Muscle layer of colon (tissue), 2 donors: ENCODE results near the gene ELANE.
"Not testable (repeated sequence)": the region's sequence is repeated elsewhere in the genome, so short reads cannot be mapped to it uniquely, and the experiment has no call there.

Experiments used
- H3K27ac ChIP-seq: one replicate; pipeline ENCODE4 v1.7.0; 2013; ENCODE audit warnings: low read depth, mild to moderate bottlenecking, low read length, moderate library complexity
- H3K27me3 ChIP-seq, 2 donors: one replicate each; pipeline ENCODE4 v1.7.0; 2013; ENCODE audit warnings: low read length in 2 of 2, mild to moderate bottlenecking in 2 of 2; ENCODE audit not compliant: insufficient read depth in 2 of 2, control insufficient read depth in 1 of 2
- H3K36me3 ChIP-seq: one replicate; pipeline ENCODE4 v1.7.0; 2013; ENCODE audit warnings: mild to moderate bottlenecking, low read length; ENCODE audit not compliant: insufficient read depth
- H3K4me1 ChIP-seq: one replicate; pipeline ENCODE4 v1.7.0; 2013; ENCODE audit warnings: mild to moderate bottlenecking, low read length; ENCODE audit not compliant: insufficient read depth
- H3K4me3 ChIP-seq, 2 donors: one replicate each; pipeline ENCODE4 v1.7.0; 2013; ENCODE audit warnings: low read length in 2 of 2, low read depth in 1 of 2, mild to moderate bottlenecking in 1 of 2, moderate library complexity in 1 of 2
- H3K9ac ChIP-seq: one replicate; pipeline ENCODE4 v1.7.0; 2013; ENCODE audit warnings: low read length
- H3K9me3 ChIP-seq: one replicate; pipeline ENCODE4 v1.7.0; 2013; ENCODE audit warnings: mild to moderate bottlenecking, low read length
- donor health status: abdominal sarcoma.
- donor health status: Adenocarcinoma of cecum.

The ELANE gene

GRCh38 chr19:829129-829758 is 22.9 kb upstream of the ELANE start:
- Histone ChIP-seq H3K4me1 (no peaks in the 10 kb centered on the region), H3K9ac (no peak overlapping the region), H3K4me3 (no peak overlapping the region), H3K27ac (no peak overlapping the region), H3K27me3 (peaks cover 0 to 28% of the 10 kb centered on the region in 2 donors), H3K9me3 (no peaks in the 10 kb centered on the region), H3K36me3 (no peaks in the 10 kb centered on the region)

GRCh38 chr19:831407-832369 is 20.4 kb upstream of the ELANE start:
- H3K4me3 ChIP-seq: no peak overlapping the region
- H3K9ac ChIP-seq: no peak overlapping the region
- H3K27me3 ChIP-seq: peaks cover 0 to 39% of the 10 kb centered on the region in 2 donors
- no peaks in the 10 kb centered on the region for H3K9me3 ChIP-seq
- H3K36me3 ChIP-seq: no peaks in the 10 kb centered on the region
- no peaks in the 10 kb centered on the region for H3K4me1 ChIP-seq
- H3K27ac ChIP-seq: no peak overlapping the region

DNA sequence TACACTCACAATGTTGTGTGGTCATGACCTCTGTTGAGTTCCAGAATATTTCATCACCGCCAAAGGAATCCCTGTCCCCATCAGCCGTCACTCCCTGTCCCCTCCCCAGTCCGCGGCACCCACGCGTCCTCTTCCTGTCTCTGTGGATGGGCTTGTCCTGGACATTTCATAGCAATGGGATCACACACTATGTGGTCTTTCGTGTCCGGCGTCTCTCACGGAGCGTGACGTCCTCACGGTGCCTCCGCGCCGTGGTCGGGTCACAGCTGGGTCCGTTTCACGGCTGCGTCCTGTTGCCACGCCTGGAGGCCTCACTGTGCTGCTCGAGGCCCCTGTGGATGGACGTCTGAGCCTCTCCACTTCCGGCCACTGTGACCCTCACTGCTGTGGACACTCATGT is 17.9 kb upstream of the ELANE start:
- Histone ChIP-seq H3K27ac (no peak overlapping the region), H3K4me1 (no peaks in the 10 kb centered on the region), H3K9ac (no peak overlapping the region), H3K36me3 (no peaks in the 10 kb centered on the region), H3K9me3 (no peaks in the 10 kb centered on the region), H3K4me3 (no peak overlapping the region), H3K27me3 (peaks cover 0 to 26% of the 10 kb centered on the region in 2 donors)

DNA sequence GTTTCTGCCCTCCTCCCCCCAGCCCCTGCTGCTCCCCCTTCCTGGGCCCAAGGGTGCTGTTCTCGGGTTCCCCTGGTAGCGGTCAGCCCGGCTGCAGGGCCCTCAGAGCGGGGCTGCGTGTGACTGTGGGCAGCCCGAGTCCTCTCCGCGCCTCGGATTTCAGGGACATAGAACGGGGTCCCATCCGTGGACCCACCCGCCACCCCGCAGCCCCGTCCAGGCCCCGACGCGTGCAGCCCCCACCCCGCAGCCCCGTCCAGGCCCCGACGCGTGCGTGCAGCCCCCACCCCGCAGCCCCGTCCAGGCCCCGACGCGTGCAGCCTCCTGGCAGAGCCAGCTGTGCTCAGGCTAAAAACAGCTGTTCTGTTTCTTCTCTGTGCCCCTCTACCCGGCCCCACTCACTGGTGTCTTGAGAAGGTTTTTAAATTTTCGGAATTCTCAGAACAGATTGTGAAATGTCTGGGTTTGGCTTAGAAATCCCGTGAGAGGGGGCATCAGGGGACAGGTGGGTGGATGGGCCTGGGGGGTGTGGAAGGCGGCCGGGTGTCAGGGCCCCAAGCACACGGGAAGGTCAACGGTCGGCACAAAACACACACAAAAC is 16.8 kb upstream of the ELANE start:
- no peak overlapping the region for H3K27ac ChIP-seq
- no peaks in the 10 kb centered on the region for H3K9me3 ChIP-seq
- no peak overlapping the region for H3K4me3 ChIP-seq
- H3K9ac ChIP-seq: no peak overlapping the region
- peaks cover 0 to 26% of the 10 kb centered on the region in 2 donors for H3K27me3 ChIP-seq
- H3K4me1 ChIP-seq: no peaks in the 10 kb centered on the region
- no peaks in the 10 kb centered on the region for H3K36me3 ChIP-seq

DNA sequence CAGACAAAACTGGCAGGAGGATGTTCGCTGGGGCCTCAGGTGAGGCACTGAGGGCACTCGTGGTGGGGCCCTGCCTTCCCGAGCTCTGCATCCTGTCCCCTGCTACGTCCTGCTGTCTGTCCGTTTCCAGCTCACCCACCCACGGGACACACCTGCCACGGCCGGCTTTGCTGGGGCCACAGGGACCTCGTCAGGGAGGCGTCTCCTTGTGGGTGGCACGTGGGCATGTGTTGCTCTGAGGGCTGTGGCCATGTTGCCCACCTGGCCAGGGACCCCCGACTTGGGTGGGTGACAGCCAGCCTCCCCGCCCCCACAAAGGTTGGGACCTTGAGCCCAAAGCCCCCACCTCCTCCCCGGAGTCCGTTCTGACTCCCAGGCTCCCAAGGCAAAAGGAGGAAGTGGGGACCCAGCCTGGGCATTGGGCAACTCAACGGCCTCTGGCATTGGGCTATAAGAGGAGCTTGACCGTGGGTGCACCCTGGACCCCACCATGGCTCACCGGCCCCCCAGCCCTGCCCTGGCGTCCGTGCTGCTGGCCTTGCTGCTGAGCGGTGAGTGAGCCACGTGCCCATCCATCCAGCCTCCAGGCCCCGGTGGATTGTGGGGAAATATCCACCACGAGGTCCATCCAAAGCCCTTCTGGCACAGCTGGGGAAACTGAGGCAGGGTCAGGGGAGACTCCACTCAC is 11.4 kb upstream of the ELANE start, which contains the start of gene PRTN3:
Gene PRTN3 (plus strand): TSS at position 481 of the 688 bp plus-strand sequence. CDS start 10 bp downstream, at position 491.
- no peak within 1 kb of the TSS for H3K4me3 ChIP-seq
- no peaks in the 10 kb centered on the region for H3K9me3 ChIP-seq
- peaks cover 0 to 33% of the 10 kb centered on the region in 2 donors for H3K27me3 ChIP-seq
- H3K9ac ChIP-seq: no peak within 1 kb of the TSS
- H3K36me3 ChIP-seq: no peaks in the 10 kb centered on the region
- H3K4me1 ChIP-seq: no peaks in the 10 kb centered on the region
- no peak within 1 kb of the TSS for H3K27ac ChIP-seq

GRCh38 chr19:842802-843179 is 9.3 kb upstream of the ELANE start:
- H3K9me3 ChIP-seq, H3K4me1 ChIP-seq, H3K4me3 ChIP-seq, H3K9ac ChIP-seq, H3K27ac ChIP-seq, H3K36me3 ChIP-seq: not testable (repeated sequence)
- H3K27me3 ChIP-seq: peaks cover 0 to 46% of the 10 kb centered on the region in 2 donors

GRCh38 chr19:843180-843835 is 8.8 kb upstream of the ELANE start:
- Histone ChIP-seq H3K27me3 (peaks cover 0 to 48% of the 10 kb centered on the region in 2 donors), H3K9ac (no peak overlapping the region), H3K4me1 (peaks cover 3% of the 10 kb centered on the region), H3K4me3 (no peak overlapping the region), H3K27ac (no peak overlapping the region), H3K36me3 (no peaks in the 10 kb centered on the region), H3K9me3 (no peaks in the 10 kb centered on the region)

GRCh38 chr19:843836-844545 is 8.1 kb upstream of the ELANE start:
- peaks cover 0 to 48% of the 10 kb centered on the region in 2 donors for H3K27me3 ChIP-seq
- H3K4me3 ChIP-seq: no peak overlapping the region
- H3K9me3 ChIP-seq: no peaks in the 10 kb centered on the region
- no peaks in the 10 kb centered on the region for H3K36me3 ChIP-seq
- no peak overlapping the region for H3K9ac ChIP-seq
- H3K4me1 ChIP-seq: peaks cover 3% of the 10 kb centered on the region
- H3K27ac ChIP-seq: no peak overlapping the region

DNA sequence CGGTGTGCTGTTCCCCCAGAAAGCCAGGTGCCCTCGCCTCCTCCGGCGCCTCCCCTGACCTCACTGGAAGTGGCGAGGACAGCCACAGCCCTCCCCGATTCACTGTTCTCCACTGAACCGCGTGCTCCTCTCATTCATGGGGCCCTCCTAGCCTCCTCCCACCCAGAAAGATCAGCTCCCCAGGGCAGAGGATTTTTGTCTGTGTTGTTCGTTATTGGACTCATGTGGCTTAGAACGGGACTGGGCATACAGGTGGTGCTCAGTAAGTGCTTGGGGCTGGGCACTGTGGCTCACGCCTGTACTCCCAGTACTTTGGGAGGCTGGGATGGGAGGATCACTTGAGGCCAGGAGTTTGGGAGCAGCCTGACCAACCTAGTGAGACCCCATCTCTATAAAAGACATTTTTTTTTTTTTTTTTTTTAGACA is 7.5 kb upstream of the ELANE start:
- no peak overlapping the region for H3K27ac ChIP-seq
- H3K4me3 ChIP-seq: no peak overlapping the region
- H3K9me3 ChIP-seq: no peaks in the 10 kb centered on the region
- H3K4me1 ChIP-seq: peaks cover 3% of the 10 kb centered on the region
- no peaks in the 10 kb centered on the region for H3K36me3 ChIP-seq
- no peak overlapping the region for H3K9ac ChIP-seq
- peaks cover 0 to 48% of the 10 kb centered on the region in 2 donors for H3K27me3 ChIP-seq

DNA sequence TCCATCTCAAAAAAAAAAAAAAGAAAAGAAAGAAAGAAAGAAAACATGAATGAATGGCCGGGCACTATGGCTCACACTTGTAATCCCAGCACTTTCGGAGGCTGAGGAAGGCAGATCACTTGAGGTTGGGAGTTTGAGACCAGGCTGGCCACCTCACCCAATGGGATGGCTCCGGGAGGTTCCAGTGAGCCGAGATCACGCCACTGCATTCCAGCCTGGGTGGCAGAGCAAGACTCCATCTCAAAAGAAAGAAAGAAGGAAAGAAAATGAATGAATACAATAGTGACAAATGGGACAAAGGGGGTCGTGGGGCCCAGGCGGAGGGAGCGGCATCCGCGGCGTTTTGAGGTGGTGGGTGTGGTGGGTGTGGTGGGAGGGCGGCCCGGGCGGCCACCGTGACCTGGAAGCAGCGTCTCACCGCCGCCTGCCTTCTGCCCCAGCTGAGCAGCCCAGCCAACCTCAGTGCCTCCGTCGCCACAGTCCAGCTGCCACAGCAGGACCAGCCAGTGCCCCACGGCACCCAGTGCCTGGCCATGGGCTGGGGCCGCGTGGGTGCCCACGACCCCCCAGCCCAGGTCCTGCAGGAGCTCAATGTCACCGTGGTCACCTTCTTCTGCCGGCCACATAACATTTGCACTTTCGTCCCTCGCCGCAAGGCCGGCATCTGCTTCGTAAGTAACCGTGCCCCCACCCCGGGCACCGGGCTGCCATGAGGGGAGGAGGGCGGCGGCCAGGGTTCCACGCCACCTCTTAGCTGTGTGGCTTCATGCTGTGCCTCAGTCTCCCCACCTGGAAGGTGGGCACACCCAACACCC is 6.2 kb upstream of the ELANE start:
- Histone ChIP-seq H3K27ac (no peak overlapping the region), H3K9ac (no peak overlapping the region), H3K9me3 (no peaks in the 10 kb centered on the region), H3K27me3 (peaks cover 0 to 44% of the 10 kb centered on the region in 2 donors), H3K4me3 (no peak overlapping the region), H3K36me3 (no peaks in the 10 kb centered on the region), H3K4me1 (peaks cover 11% of the 10 kb centered on the region)
